GM18517 (cell line): Measurements from ENCODE around the gene ATP9B.

ENCODE experiments used
- ATAC-seq: cut with Tn5 transposase; IDR thresholded peaks from one replicate; pipeline ENCODE4 v1.9.1; 2021; ENCODE audit warnings: mild to moderate bottlenecking, moderate library complexity; ENCODE audit not compliant: unreplicated experiment

ATP9B gene

GRCh38 chr18:79392226-79392625 is 323.0 kb downstream of the ATP9B start:
- ATAC-seq, result no peak

- ATAC-seq, result no peak
Measured at GRCh38 chr18:79393181-79393634, 324.0 kb downstream of the ATP9B start.

DNA sequence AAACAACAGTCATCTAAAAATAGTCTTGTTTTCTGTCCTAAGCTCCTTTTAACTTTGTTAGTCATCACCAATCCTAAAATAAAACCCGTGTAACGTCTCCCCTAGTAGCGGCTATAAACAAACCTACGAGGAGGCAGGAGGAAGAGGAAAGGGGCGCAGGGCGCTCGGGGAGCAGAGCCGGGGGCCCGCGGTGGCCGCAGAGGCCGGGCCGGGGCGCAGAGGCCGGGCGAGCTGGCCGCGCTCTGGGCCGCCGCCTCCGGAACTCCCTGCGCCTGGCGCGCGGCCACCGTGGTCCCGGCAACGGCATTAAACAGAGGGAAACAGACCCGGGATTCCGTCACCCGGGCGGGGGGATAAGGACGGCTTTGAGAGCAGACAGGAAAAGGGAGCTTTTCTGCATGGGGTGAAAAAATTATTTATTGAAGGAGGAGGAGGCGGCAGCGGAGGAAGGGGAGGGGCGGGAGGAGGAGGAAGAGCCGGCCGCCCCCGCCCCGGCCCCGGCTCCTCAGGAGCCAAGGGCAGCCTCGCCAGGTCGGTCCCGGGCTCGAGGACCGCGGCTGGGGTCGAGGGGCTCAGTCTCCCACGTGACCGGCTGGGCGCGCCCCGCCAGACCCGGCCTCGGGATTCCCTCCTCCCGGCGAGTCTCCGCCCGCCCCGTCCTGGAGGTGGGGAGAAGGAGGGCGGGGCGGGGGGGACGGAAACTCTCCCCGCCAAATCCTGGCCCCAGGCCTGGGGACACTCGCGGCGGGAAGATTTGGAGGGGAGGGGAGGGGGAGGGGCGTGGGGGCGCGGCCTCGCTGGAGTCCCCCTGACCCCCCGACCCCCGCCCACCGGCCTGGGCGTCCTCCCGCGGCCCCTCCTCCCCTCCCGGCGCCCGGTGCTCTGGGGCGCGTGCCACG is 324.7 kb downstream of the ATP9B start:
- no peak for ATAC-seq

DNA sequence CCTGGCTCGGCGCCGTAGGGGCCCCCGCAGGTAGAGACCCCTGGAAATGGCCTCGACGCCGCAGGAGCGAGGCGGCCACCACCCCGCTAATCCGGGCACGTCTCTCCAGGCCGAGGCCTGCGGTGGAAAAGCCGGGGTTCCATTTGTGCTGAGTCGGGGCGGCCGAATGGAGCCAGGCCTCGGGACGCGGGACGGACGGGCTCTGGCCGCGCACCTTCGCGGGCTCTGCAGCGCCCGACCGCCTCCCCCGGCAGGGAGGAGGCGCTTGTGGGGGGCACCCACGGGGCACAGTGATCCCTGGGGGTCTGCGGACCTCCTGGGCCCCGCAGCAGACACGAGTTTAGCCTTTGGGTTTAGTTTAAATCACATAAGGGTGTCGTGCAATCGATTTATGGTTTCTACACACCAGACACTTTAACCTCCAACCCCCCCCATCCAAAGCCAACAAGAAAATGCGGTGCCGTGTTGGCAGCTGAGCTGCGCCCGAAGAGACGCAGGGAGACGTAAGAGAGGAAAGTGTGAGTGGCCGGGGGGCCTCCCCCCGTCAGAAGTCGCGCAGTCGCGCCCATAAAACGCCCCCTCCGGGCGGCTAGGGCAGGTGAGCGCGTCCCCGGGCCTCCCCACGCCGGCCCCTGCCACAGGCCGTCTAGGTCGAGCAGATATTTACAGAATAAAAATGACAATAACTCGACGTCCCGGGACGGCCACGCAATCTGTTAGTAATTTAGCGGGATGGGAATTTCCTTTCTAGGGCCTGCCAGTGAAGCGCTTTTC is 325.5 kb downstream of the ATP9B start:
- ATAC-seq, result no peak

GRCh38 chr18:79395308-79395640 is 326.1 kb downstream of the ATP9B start:
- no peak for ATAC-seq

DNA sequence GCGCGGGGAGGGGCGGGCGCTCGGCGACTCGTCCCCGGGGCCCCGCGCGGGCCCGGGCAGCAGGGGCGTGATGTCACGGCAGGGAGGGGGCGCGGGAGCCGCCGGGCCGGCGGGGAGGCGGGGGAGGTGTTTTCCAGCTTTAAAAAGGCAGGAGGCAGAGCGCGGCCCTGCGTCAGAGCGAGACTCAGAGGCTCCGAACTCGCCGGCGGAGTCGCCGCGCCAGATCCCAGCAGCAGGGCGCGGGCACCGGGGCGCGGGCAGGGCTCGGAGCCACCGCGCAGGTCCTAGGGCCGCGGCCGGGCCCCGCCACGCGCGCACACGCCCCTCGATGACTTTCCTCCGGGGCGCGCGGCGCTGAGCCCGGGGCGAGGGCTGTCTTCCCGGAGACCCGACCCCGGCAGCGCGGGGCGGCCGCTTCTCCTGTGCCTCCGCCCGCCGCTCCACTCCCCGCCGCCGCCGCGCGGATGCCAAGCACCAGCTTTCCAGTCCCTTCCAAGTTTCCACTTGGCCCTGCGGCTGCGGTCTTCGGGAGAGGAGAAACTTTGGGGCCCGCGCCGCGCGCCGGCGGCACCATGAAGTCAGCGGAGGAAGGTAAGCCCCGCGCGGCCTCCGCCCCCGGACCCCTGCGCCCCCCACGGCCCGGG is 326.7 kb downstream of the ATP9B start, which contains the start of gene NFATC1:
TSS of gene NFATC1 (plus strand) at position 170 of the 644 bp plus-strand sequence. CDS start at position 465, 295 bp downstream.
- no peak for ATAC-seq

DNA sequence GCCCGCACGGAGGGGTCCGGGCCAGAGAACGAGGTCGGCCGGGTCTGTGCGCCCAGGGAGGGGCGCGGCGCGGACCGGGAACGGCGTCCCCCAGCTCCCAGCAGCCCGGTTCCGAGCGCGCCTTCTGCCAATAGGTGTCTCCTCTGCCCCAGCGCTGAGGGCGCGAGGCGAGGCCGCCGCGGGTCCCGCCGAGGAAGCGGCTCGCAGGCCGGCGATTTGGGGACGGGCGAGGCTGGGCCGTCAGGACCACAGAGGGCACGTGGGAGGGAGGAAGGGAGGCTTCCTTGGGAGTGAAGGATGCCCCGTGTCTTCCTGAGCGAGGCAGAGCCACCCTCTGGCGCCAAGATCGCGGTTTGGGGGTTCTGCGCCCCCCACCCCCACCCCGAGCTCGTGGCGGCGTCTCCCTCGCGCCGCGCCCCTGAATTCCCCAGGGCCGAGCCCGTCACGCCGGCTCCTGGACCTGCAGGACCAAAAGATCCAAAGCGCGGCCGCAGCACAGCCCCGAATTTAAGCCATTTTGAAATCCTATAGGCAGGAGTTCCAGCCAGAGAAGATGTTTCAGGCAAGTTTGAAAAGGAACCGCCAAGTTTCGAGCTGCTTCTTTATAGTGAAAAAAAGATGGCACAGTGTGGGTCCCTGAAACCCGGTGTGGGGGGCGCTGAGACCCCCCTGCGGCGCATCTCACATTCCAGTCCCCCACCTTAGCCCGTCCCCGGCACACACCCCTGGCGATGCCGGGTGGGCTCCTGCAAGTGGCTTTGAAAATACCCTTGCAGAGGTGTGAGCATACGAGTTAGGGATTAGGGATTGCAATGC is 327.4 kb downstream of the ATP9B start:
- ATAC-seq, result no peak

- no peak for ATAC-seq
Measured at GRCh38 chr18:79397247-79397829, 328.1 kb downstream of the ATP9B start.

DNA sequence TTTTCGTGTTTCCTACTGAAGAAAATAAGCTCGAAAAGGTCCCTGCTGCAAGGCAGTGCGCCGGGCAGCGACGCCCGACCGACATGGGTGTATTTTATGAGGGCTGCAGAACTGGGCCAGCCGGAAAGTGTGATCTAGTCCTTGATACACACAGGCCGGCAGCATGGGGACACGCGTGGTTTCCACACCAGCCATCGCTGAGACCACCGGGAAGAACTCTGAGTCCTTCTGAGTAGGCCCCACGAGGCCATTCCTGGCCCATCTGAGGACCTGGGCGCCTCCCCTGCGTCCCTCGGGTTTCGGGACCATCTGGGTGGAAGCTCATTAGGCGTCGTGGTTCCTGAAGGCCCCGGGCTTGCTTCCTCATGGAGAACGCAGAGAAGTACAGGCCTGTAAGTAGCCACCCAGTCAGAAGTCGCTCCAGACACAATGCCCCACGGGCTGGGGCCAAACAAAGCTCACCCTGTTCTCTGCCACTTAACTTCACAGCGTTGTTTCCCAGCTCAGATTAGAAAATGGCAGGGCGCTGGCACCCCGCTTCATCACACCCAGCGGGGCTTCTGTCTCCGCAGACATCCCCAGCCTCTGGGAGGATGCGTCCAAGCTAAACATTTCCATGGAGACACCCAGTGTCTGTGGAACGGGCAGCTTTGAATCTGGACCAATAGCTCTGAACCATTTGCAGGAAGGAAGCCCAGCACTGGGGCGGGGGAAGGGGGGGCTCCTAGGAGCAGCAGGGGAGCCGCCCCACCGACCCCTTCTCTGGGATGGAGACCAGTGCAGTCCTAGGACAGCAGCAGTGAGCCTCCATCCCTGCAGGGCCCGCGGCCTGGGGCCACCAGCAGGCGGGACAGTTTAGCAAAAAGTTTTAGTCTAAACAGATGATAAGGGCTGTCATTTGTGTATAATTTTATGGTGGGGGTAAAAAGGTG is 328.9 kb downstream of the ATP9B start:
- no peak for ATAC-seq

- ATAC-seq, result no peak
Measured at GRCh38 chr18:79399275-79400081, 330.3 kb downstream of the ATP9B start.

- ATAC-seq, result no peak
Measured at GRCh38 chr18:79400091-79400590, 330.9 kb downstream of the ATP9B start.

GRCh38 chr18:79400591-79401381 is 331.6 kb downstream of the ATP9B start:
- no peak for ATAC-seq

DNA sequence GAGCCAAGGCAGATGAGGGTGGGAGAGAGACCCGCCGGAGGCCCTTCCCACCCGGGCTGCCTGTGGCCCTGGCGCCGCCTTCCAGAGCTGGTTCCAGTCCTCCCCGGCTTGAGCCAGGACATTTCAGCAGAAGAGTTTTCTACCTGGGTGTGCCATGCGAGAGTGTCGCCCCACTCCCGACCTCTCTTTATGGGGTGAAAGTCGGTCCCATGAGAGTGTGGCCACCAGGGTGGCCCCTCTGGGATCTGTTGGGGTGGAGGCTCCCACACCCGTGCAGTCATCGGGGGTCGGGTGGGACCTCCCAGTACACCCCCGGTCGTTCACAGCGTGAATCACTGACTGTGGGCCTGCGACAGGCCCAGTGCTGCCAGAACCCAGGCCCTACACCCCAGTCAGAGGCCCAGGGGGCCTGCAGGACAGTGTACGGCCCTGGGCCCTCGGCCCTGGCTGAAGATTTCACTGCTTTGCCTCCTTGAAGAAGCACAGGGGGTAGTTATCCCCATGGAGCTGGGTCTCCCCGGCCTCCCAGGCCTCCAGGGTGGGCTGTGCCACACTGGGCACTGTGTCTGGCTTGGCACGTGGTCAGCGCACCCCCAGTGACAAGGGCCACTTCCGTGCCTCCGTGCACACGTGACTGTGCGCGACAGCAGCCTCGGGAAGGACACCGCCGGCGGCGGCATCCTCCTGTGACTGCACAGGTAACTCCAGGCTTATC is 332.5 kb downstream of the ATP9B start:
- no peak for ATAC-seq

GRCh38 chr18:79402209-79402576 is 333.0 kb downstream of the ATP9B start:
- ATAC-seq, result no peak

- ATAC-seq, result no peak
Measured at GRCh38 chr18:79402977-79403722, 334.0 kb downstream of the ATP9B start.
